ELR (cell line): Measurements from ENCODE around the gene C1orf174.

ENCODE experiments used
- DNase-seq: peaks from one replicate; pipeline ENCODE4 v3.0.0-alpha.2; 2015; ENCODE audit warnings: low read depth

The C1orf174 gene

DNA sequence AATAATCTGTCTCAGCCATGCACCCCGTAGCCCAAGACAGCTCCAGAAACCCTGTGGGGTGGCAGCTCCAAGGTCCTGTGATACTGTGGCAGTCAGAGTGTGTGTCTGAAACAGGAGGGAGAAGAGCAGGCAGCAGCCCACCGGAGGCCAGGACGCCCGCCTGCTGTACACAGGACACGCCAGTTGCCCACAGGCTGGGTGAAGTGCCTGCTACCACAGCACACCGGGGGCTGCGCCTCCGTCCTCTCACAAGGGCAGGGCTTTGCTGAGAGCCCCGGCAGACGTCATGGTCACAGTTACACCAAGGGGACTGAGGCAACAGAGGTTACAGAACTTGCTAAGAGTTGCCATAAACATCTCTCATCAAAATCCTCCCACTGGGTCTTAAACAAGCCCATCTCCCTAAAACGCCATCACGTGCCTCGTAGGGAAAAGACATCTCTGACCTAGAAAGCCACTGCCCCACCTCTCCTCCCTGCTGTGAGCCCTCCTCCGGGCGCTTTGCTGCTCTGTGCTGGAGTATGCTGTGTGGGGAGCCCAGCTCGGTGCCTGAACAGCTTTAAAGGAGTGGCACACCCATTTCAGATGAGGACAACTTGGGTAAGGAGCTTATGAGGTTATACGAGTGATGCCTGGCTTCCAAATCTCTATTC lies 5.3 kb downstream of the C1orf174 start:
- no peak for DNase-seq

DNA sequence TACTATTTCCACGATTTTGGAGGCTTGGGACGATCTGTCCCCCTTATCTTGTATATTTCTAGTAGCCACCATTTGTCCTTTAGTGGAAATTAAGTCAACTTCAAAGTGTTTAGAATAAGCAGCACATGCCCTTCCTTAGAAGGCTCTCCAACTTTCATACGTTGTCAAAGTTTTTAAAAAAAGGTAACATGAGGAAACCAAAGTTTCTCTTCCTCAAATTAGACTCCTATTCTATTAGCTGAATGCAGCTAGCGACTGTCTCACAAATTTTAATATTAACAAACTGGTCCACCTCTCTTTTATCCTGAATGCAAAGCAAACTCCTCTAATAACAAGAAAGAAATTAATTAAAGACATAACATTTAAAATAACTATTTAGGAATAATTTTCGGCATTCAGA lies 6.9 kb downstream of the C1orf174 start:
- no peak for DNase-seq

DNA sequence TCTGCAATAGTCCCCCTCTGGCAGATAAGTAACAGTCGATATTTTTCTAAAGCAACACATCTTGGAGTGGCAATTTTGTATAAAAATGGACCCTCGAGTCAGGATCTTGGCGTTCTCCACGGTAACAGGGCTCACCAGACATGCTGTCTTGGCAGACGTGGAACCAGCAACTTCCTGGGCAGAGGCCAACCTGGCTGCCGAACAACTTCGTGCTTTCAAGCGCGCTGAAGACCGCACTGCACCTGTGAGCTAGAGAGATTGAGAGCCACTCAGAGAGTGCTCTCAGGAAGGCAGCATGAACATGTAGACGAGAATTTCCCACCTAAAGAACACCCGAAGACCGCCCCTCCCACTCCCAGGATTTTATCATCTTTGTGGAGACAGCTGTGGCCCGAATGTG lies 7.3 kb downstream of the C1orf174 start:
- no peak for DNase-seq

DNA sequence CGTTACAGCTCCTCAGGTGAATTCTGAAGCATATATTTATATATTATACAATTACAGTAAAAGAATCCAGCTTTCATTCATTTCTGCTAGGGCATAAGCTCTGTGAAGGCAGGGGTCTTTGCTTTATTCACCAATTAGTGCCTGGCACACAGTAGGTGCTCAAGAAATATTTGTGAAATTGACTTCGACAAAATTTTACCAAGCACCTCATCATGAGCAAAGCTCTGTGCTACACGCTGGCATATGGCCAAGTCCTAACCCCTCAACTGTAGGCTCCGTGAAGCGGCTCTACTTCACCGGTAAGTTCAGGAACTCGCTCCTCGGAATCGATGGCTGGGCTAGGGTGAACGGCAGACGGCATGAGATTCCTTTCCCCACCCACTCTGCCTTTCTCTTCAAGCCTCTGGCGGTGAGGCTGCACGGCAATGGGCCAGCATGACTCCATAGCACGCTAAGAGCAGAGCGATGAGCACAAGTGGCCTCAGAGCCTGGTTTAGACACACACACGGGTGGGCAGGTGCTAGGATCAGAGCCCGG lies 8.7 kb downstream of the C1orf174 start:
- no peak for DNase-seq

DNA sequence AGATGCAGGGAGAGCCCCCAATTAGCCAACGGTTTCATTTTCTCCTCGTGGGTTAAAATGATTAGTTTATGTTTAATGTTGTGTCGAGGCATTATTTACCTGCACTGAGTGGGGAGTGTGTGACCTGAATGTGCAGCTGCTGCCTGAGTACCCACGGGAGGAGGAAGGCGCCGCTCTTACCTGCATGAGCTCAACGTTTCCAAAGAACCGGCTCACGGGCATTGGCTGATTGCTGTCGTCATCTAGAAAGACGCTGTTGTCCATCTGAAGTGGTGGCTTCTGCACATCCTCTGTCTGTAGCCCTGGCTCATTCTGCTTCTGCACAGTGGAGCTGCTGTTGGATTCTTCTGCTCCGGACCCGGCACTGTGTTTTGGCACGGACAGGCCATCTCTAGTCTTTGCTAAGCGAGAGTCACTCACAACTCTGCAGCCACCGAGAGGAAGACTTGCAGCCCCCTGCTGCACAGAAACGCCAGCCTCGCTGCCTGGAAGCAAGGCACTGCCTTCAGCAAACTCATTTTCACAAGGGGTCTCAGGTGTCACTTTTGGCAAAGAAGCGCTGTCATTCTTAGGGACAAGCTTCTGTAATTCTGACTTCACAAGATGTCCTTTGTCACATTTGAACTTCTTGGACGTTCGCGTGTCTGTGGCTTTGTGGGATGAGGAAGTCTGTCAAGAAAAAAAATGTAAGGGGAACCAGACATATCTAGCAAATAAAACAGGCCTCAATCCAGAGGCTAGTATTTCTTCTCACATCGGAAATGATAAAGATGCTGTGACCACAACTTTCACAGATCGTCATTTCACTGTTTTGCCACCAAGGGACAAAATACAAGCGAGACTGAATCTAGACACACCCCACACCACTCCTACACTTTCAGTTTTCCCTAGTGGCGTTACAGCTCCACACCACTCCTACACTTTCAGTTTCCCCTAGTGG lies 9.4 kb downstream of the C1orf174 start:
- no peak for DNase-seq

- DNase-seq: no peak
These were observed 10.1 kb downstream of the C1orf174 start for GRCh38 chr1:3889936-3890335.

GRCh38 chr1:3888301-3888700 lies 11.8 kb downstream of the C1orf174 start:
- no peak for DNase-seq

- no peak for DNase-seq
These were observed 13.4 kb downstream of the C1orf174 start for GRCh38 chr1:3886691-3887090.

DNA sequence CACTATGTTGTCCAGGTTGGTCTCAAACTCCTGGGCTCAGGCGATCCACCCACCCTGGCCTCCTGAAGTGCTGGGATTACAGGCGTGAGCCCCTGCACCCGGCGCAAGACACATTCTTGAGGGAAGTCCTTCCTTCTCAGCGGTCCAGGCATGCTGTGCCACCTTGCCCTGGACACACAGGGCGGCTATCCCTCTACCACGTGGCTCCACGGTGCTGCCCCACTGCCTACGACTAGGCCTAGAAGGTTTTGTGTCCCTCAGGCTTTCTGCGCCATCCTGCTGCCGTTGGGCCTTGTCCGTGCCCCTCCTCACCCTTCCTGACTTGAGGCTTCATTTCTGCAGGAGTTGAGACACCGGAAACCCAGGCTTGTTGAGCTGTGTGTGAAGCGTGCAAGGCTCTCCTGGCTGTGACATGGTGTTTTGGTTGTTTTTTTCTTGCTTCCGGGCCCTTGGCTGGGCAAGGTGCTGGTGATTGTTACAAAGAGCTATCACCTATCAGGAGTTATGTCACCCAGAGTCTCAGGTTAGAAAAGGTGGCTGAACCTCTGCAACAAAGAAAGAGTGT lies 13.9 kb downstream of the C1orf174 start:
- DNase-seq: no peak

DNA sequence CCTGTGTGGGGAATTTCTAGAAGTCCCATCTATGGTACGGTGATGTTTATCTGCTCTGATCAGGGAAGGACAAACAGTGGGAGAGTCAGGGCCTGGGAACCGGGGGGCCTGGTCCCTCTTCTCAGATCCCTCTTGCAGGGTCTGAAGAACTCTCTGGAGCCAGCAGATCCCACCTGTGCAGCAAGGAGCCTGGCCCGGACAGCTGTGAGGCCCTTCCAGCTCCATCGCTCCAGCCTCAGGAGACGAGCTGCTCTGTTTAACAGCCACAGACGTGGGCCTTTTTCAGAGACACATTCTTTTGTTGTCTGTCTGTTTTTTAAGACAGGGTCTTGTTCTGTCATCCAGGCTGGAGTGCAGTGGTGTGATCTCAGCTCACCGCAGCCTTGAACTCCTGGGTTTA lies 14.5 kb downstream of the C1orf174 start:
- DNase-seq: no peak

- no peak for DNase-seq
These were observed 15.1 kb downstream of the C1orf174 start for GRCh38 chr1:3884966-3885365.

GRCh38 chr1:3883194-3883925 lies 16.7 kb downstream of the C1orf174 start:
- DNase-seq: no peak

GRCh38 chr1:3881193-3881480 lies 18.9 kb downstream of the C1orf174 start:
- no peak for DNase-seq

DNA sequence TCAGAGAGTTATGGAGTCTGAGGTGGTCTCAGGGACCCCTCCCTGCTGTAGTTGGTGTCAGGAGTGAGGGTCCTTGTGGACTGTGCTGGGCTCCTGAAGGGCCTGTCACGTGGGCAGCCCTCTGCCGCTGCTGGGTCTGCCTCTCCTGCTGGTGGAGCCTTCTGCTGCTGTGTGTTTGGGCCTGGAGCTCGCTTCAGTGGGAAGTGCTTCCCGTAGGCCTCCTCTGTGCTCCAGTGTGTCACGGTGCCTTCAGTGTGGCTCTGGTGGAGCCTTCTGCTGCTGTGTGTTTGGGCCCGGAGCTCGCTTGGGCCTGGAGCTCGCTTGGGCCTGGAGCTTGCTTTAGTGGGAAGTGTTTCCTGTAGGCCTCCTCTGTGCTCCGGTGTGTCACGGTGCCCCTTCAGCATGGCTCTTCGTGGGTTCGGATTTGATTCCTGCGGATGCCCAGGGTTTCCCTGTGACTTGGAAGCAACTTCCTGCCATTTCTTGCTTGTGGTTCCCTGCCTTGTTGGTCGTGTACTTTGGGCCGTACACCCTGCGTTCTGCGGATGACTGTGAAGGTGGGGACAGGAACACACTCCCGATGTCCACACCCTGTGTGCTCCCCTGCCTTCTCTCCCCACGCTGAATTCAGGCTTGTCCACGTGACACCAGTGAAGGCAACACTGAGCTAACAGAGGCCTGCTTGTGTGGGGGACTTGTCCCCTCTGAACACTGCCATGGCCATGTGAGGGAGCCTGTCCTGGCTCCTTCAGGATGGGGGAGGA lies 19.5 kb downstream of the C1orf174 start:
- DNase-seq: no peak

GRCh38 chr1:3879787-3880428 lies 20.2 kb downstream of the C1orf174 start:
- no peak for DNase-seq

DNA sequence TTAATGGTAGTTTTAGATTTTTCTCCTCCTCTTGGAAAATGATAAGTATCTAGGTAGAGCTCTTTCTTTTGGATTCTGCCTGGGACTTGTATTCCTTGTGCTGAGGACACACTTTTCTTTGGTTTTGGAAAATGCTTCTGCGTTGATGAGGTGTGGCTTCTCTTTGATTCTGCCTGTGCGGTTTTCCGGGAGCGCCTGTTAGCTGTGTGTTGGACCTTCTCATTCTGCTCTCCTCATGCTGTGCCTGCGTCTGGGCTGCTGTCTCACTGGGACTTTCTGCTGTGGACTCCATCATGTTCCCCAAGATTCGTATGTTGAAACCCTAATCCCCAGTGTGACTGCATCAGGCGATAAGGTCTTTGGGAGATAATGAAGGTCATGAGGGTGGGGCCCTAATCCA lies 21.0 kb downstream of the C1orf174 start:
- no peak for DNase-seq

GRCh38 chr1:3876716-3877115 lies 23.4 kb downstream of the C1orf174 start:
- DNase-seq: no peak

- no peak for DNase-seq
These were observed 25.3 kb downstream of the C1orf174 start for GRCh38 chr1:3874736-3875135.

GRCh38 chr1:3872546-3872945 lies 27.5 kb downstream of the C1orf174 start:
- no peak for DNase-seq

- no peak for DNase-seq
These were observed 28.6 kb downstream of the C1orf174 start for GRCh38 chr1:3871451-3871805.

DNA sequence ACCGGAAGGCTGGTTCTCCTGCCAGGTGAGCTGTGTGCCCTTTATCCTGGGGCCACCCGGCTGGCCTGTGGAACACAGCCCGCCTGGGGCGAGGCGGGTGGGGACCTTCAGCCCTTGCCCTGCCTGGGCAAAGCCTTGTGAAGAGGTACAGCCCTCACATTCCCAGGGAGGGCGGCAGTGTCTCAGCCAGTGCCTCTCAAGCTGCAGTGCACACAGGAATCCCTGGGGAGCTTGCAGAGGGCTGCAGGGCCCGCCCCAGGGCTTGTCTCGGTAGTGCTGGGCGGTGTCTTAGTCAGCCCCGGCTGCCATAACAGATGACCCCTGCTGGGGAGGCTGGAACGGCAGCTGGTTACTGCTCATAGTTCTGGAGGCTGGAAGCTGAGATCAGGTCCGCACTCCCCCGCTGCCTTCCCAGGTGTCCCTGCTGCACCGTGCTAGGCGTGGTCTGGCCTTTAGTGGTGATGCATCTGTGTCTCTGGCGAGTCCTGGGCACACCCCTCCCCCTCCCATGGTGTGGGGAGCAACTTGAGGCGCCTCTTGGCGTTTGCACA lies 30.2 kb downstream of the C1orf174 start:
- peak; percentile 25 for DNase-seq
